PC-9 (cell line): ENCODE results near the gene COL21A1. TPM values are rescaled to one million over a fixed set of nuclear protein-coding genes. Genes with fewer than 3 reads are reported as not detected.

Experiments used
- BruUV-seq: library from RNA; stranded (reverse); fragments of 400-500 nt; replicated peaks from 2 replicates; lab custom pipeline; 2021; lab: Mats Ljungman, UMichigan
- CTCF ChIA-PET: fragments of 300-600 bp; sonication (Branson Sonifier 250); formaldehyde crosslinking; loops from one replicate; lab custom pipeline; 2022; ENCODE audit warnings: antibody characterized with exemption; lab: Charles Lee
- POLR2A ChIA-PET: fragments of 300-600 bp; sonication (Branson Sonifier 250); formaldehyde crosslinking; loops from one replicate; lab custom pipeline; 2022; ENCODE audit warnings: antibody characterized with exemption; ENCODE audit not compliant: unreplicated experiment; lab: Charles Lee
- DNase-seq, 2 experiments: peaks; one replicate each; pipeline versions ENCODE4 v3.0.0 to v3.0.0-alpha.2; 2015 to 2022; ENCODE audit warnings: mixed read lengths in 1 of 2
- H2AFZ ChIP-seq: fragments of 200-600 bp; sonication (generic); 2 replicates; pipeline ENCODE4 v1.8.1; 2017; ENCODE audit warnings: antibody characterized with exemption
- H3F3A ChIP-seq: fragments of 200-600 bp; sonication (generic); 2 replicates; pipeline ENCODE4 v1.8.1; 2017; ENCODE audit warnings: antibody characterized with exemption, mild to moderate bottlenecking, low read depth; ENCODE audit not compliant: insufficient read depth
- H3K27ac ChIP-seq: fragments of 200-600 bp; sonication (generic); 2 replicates; pipeline ENCODE4 v1.6.1; 2016; ENCODE audit warnings: mixed run types
- H3K27me3 ChIP-seq: fragments of 200-600 bp; sonication (generic); 2 replicates; pipeline ENCODE4 v1.6.1; 2016; ENCODE audit warnings: low read depth, mixed run types; ENCODE audit not compliant: insufficient read depth
- H3K36me3 ChIP-seq: fragments of 200-600 bp; sonication (generic); 2 replicates; pipeline ENCODE4 v1.6.1; 2016; ENCODE audit warnings: low read depth, mixed run types
- H3K4me1 ChIP-seq: fragments of 200-600 bp; sonication (generic); replicated peaks from 2 replicates; pipeline ENCODE4 v1.6.1; 2016; ENCODE audit warnings: mixed run types; ENCODE audit not compliant: insufficient read depth
- H3K4me2 ChIP-seq: fragments of 200-600 bp; sonication (generic); 2 replicates; pipeline ENCODE4 v1.6.1; 2017; ENCODE audit warnings: mixed run types
- H3K4me3 ChIP-seq: fragments of 200-600 bp; sonication (generic); 2 replicates; pipeline ENCODE4 v1.6.1; 2016; ENCODE audit warnings: mixed run types
- H3K79me2 ChIP-seq: fragments of 200-600 bp; sonication (generic); 2 replicates; pipeline ENCODE4 v1.6.1; 2017; ENCODE audit warnings: low read depth, mixed run types
- H3K9me2 ChIP-seq: fragments of 200-600 bp; sonication (generic); 2 replicates; pipeline ENCODE4 v1.8.1; 2017; ENCODE audit warnings: mild to moderate bottlenecking; ENCODE audit not compliant: insufficient read depth
- H3K9me3 ChIP-seq: fragments of 200-600 bp; sonication (generic); 2 replicates; pipeline ENCODE4 v1.8.1; 2016; ENCODE audit warnings: low read depth; ENCODE audit not compliant: insufficient read depth
- H4K20me1 ChIP-seq: fragments of 200-600 bp; sonication (generic); 2 replicates; pipeline ENCODE4 v1.8.1; 2017; ENCODE audit not compliant: insufficient read depth
- CTCF ChIP-seq: fragments of 200-600 bp; sonication (generic); conservative IDR thresholded peaks from 2 replicates; pipeline ENCODE4 v1.6.1; 2017; ENCODE audit warnings: mixed run types, antibody characterized with exemption, mild to moderate bottlenecking, moderate library complexity
- EZH2 ChIP-seq: fragments of 200-600 bp; sonication (generic); IDR thresholded peaks from 2 replicates; pipeline ENCODE4 v1.8.0; 2017; ENCODE audit warnings: antibody characterized with exemption, low read depth
- intact Hi-C: fragments of 100-400 bp; cut with micrococcal nuclease; formaldehyde crosslinking; loops from one replicate; pipeline ENCODE4 v1.10.0; 2022; ENCODE audit not compliant: unreplicated experiment
- total RNA-seq: library from RNA; stranded (reverse); gene quantifications from 2 replicates; pipeline ENCODE4 v1.2.3, GENCODE V29; 2021

COL21A1 gene
- total RNA-seq, 1 experiment from 2014 or later = not detected

- intact Hi-C loops = no loop called here
- DNase-seq = no peak
These were observed 35.0 kb upstream of the COL21A1 start for GRCh38 chr6:56282391-56282790.

DNA sequence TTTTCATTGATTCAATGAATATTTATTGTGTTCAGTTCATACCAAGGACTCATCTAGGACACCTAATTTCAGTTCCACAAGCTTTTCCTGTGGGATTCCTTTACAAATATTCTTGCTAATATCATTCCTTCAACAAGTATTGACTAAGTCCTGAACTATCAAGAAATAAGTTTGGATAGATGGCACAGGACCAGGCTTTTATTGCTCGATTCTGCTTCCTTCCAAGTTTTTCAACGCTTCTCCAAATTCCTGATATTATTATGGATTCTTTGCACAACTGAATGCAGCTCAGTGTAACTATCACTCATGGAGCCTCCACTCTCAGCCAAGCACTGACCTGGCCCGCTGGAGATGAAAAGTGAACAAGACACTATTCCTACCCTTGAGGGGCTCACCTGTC, 32.7 kb upstream of the COL21A1 start:
- H4K20me1 ChIP-seq = no peaks in the 10 kb centered on the region
- H3K27ac ChIP-seq = no peak overlapping the region
- no peaks in the 10 kb centered on the region for H3F3A ChIP-seq
- no peaks in the 10 kb centered on the region for H3K79me2 ChIP-seq
- 0 out of 2 replicates have a peak, but pooled peaks cover 7% of the 10 kb centered on the region for H3K4me1 ChIP-seq
- intact Hi-C loops = no loop called here
- no peaks in the 10 kb centered on the region for H3K36me3 ChIP-seq
- no peaks in the 10 kb centered on the region for H3K9me2 ChIP-seq
- no TSS peak for BruUV-seq
- H3K27me3 ChIP-seq = no peaks in the 10 kb centered on the region
- POLR2A ChIA-PET = no interaction called here
- no peak overlapping the region for H3K4me3 ChIP-seq
- TF ChIP-seq CTCF = no peak
- no peak for TF ChIP-seq EZH2
- H3K4me2 ChIP-seq = no peak overlapping the region
- no peaks in the 10 kb centered on the region for H3K9me3 ChIP-seq
- no peak overlapping the region; the same call in 1 of the 2 replicates for H2AFZ ChIP-seq
- no peak for DNase-seq
- CTCF ChIA-PET = interaction anchor here (0.6 kb wide), 1 partner anchor 857 kb away, joined by 4 read pairs; no protein-coding TSS in a partner anchor

More at GRCh38 chr6:56282391-56282790, 35.0 kb upstream of the COL21A1 start:
- no peaks in the 10 kb centered on the region for H3F3A ChIP-seq
- ChIA-PET POLR2A (no interaction called here), CTCF (no interaction called here)
- H3K36me3 ChIP-seq = no peaks in the 10 kb centered on the region
- no peaks in the 10 kb centered on the region for H3K9me2 ChIP-seq
- no peak overlapping the region for H3K4me3 ChIP-seq
- BruUV-seq = no TSS peak
- H3K79me2 ChIP-seq = no peaks in the 10 kb centered on the region
- no peaks in the 10 kb centered on the region for H4K20me1 ChIP-seq
- no peak overlapping the region for H3K27ac ChIP-seq
- no peak overlapping the region for H3K4me2 ChIP-seq
- H2AFZ ChIP-seq = no peak overlapping the region
- H3K9me3 ChIP-seq = no peaks in the 10 kb centered on the region
- TF ChIP-seq EZH2 (no peak), CTCF (no peak)
- 0 out of 2 replicates have a peak, but pooled peaks cover 7% of the 10 kb centered on the region for H3K4me1 ChIP-seq
- no peaks in the 10 kb centered on the region for H3K27me3 ChIP-seq

- POLR2A ChIA-PET = no interaction called here
- H3K4me1 ChIP-seq = 0 out of 2 replicates have a peak, but pooled peaks cover 7% of the 10 kb centered on the region
- TF ChIP-seq EZH2 (no peak), CTCF (no peak)
- no peaks in the 10 kb centered on the region for H3K79me2 ChIP-seq
- no peaks in the 10 kb centered on the region for H3K36me3 ChIP-seq
- H3K9me2 ChIP-seq = no peaks in the 10 kb centered on the region
- no peaks in the 10 kb centered on the region for H3K9me3 ChIP-seq
- no peaks in the 10 kb centered on the region for H3K27me3 ChIP-seq
- intact Hi-C loops = no loop called here
- DNase-seq = peak in 1 of 2 experiments; percentile 16
- no peaks in the 10 kb centered on the region for H3F3A ChIP-seq
- H3K27ac ChIP-seq = no peak overlapping the region
- BruUV-seq = no TSS peak
- CTCF ChIA-PET = interaction anchor here (0.6 kb wide), 1 partner anchor 857 kb away, joined by 4 read pairs; no protein-coding TSS in a partner anchor
- no peak overlapping the region for H2AFZ ChIP-seq
- no peaks in the 10 kb centered on the region for H4K20me1 ChIP-seq
- H3K4me2 ChIP-seq = no peak overlapping the region
- no peak overlapping the region for H3K4me3 ChIP-seq
These were observed 32.1 kb upstream of the COL21A1 start for GRCh38 chr6:56279331-56280080.
